HAP-1 (cell line): ENCODE measurements around the gene CYREN.
A peak's percentile ranks its signal among the peaks of the same experiment; 100 is the strongest.
"Not testable (repeated sequence)": the region's sequence is repeated elsewhere in the genome, so short reads cannot be mapped to it uniquely, and the experiment has no call there.

Experiments used
- DNase-seq, 2 experiments: peaks; one replicate each; pipeline ENCODE4 v3.0.0-alpha.2; 2016 to 2020; ENCODE audit warnings: low spot score in 2 of 2
- H3K27me3 ChIP-seq: fragments of 250-450 bp; sonication (Bioruptor Pico); 2 replicates; pipeline ENCODE4 v1.5.1; 2020; ENCODE audit warnings: low read depth, mild to moderate bottlenecking, moderate library complexity
- H3K36me3 ChIP-seq: fragments of 250-450 bp; sonication (Bioruptor Pico); replicated peaks from 2 replicates; pipeline ENCODE4 v1.5.1; 2020; ENCODE audit warnings: mild to moderate bottlenecking
- H3K4me1 ChIP-seq: fragments of 250-450 bp; sonication (Bioruptor Pico); 2 replicates; pipeline ENCODE4 v1.5.1; 2020; ENCODE audit warnings: mild to moderate bottlenecking
- H3K4me3 ChIP-seq: fragments of 250-450 bp; sonication (Bioruptor Pico); 2 replicates; pipeline ENCODE4 v1.5.1; 2020; ENCODE audit warnings: mild to moderate bottlenecking, moderate library complexity
- H3K9me3 ChIP-seq: fragments of 250-450 bp; sonication (Bioruptor Pico); 2 replicates; pipeline ENCODE4 v1.5.1; 2020; ENCODE audit warnings: mild to moderate bottlenecking, moderate library complexity
- in situ Hi-C: fragments of 300-500 bp; cut with MboI; formaldehyde crosslinking; loops from 3 replicates; pipeline ENCODE4 v1.14.3; 2020; ENCODE audit warnings: low sequenced_read_pairs, inconsistent platforms, mixed read lengths

Gene CYREN

GRCh38 chr7:135170274-135170997 is at the start of gene CYREN:
CYREN (minus strand) TSS chr7:135170707; CDS start chr7:135168922, 1,785 bp downstream.
- peaks cover 48% of the 10 kb centered on the region for H3K36me3 ChIP-seq
- no peaks in the 10 kb centered on the region for H3K9me3 ChIP-seq
- H3K4me1 ChIP-seq, result peaks cover 9% of the 10 kb centered on the region
- peak within 1 kb of the TSS; percentile 94 for H3K4me3 ChIP-seq
- no peaks in the 10 kb centered on the region for H3K27me3 ChIP-seq
- in situ Hi-C loops, result loop anchor here (25.0 kb wide), 1 partner anchor 183 kb away; the partner anchor contains the start of gene AGBL3
- DNase-seq, result peak; percentile 90 to 96

GRCh38 chr7:135217645-135218509 is 47.4 kb upstream of the CYREN start:
- Histone ChIP-seq H3K36me3 (no peaks in the 10 kb centered on the region), H3K27me3 (no peaks in the 10 kb centered on the region), H3K4me1 (peaks cover 10% of the 10 kb centered on the region), H3K4me3 (no peak overlapping the region), H3K9me3 (no peaks in the 10 kb centered on the region)
- no peak for DNase-seq
- in situ Hi-C loops, result no loop called here

GRCh38 chr7:135215698-135216097 is 45.2 kb upstream of the CYREN start:
- in situ Hi-C loops, result no loop called here
- no peaks in the 10 kb centered on the region for H3K36me3 ChIP-seq
- H3K4me3 ChIP-seq, result no peak overlapping the region
- no peaks in the 10 kb centered on the region for H3K27me3 ChIP-seq
- H3K4me1 ChIP-seq, result 0 out of 2 replicates have a peak, but pooled peaks cover 2% of the 10 kb centered on the region
- DNase-seq, result no peak
- H3K9me3 ChIP-seq, result no peaks in the 10 kb centered on the region

- Histone ChIP-seq H3K36me3 (no peaks in the 10 kb centered on the region), H3K9me3 (no peaks in the 10 kb centered on the region), H3K27me3 (no peaks in the 10 kb centered on the region), H3K4me1 (peaks cover 2% of the 10 kb centered on the region; the same call in 1 of the 2 replicates), H3K4me3 (no peak overlapping the region)
- in situ Hi-C loops, result no loop called here
- no peak for DNase-seq
Measured at GRCh38 chr7:135215180-135215579, 44.7 kb upstream of the CYREN start.

- no peak overlapping the region for H3K4me3 ChIP-seq
- H3K27me3 ChIP-seq, result no peaks in the 10 kb centered on the region
- H3K4me1 ChIP-seq, result peaks cover 6% of the 10 kb centered on the region; the same call in 1 of the 2 replicates
- H3K36me3 ChIP-seq, result no peaks in the 10 kb centered on the region
- in situ Hi-C loops, result no loop called here
- no peak for DNase-seq
- no peaks in the 10 kb centered on the region for H3K9me3 ChIP-seq
Measured at GRCh38 chr7:135213831-135214230, 43.3 kb upstream of the CYREN start.

GRCh38 chr7:135211946-135212685 is 41.6 kb upstream of the CYREN start:
- DNase-seq, H3K27me3 ChIP-seq, H3K4me1 ChIP-seq, H3K36me3 ChIP-seq, H3K9me3 ChIP-seq, in situ Hi-C loops: not testable (repeated sequence)
- peak overlapping the region; percentile 84 for H3K4me3 ChIP-seq

GRCh38 chr7:135211179-135211945 is 40.9 kb upstream of the CYREN start, which contains the start of gene WDR91:
WDR91 (minus strand) TSS chr7:135211526; CDS start chr7:135211502, 24 bp downstream.
- Histone ChIP-seq H3K4me1 (peaks cover 6% of the 10 kb centered on the region; the same call in 1 of the 2 replicates), H3K9me3 (no peaks in the 10 kb centered on the region), H3K4me3 (peak within 1 kb of the TSS; percentile 84), H3K27me3 (no peaks in the 10 kb centered on the region), H3K36me3 (no peaks in the 10 kb centered on the region)
- in situ Hi-C loops, result no loop called here
- peak; percentile 93 to 97 for DNase-seq

- DNase-seq, result no peak
- H3K4me1 ChIP-seq, result peaks cover 6% of the 10 kb centered on the region; the same call in 1 of the 2 replicates
- no peaks in the 10 kb centered on the region for H3K27me3 ChIP-seq
- H3K36me3 ChIP-seq, result no peaks in the 10 kb centered on the region
- in situ Hi-C loops, result no loop called here
- H3K9me3 ChIP-seq, result no peaks in the 10 kb centered on the region
- H3K4me3 ChIP-seq, result peak overlapping the region; percentile 84
Measured at GRCh38 chr7:135210888-135211178, 40.3 kb upstream of the CYREN start.

GRCh38 chr7:135209225-135209834 is 38.8 kb upstream of the CYREN start:
- no peaks in the 10 kb centered on the region for H3K27me3 ChIP-seq
- no peak for DNase-seq
- in situ Hi-C loops, result no loop called here
- no peaks in the 10 kb centered on the region; the same call in 1 of the 2 replicates for H3K36me3 ChIP-seq
- H3K4me1 ChIP-seq, result peaks cover 4% of the 10 kb centered on the region; the same call in 1 of the 2 replicates
- H3K9me3 ChIP-seq, result no peaks in the 10 kb centered on the region
- H3K4me3 ChIP-seq, result no peak overlapping the region

GRCh38 chr7:135208102-135208793 is 37.7 kb upstream of the CYREN start:
- DNase-seq, result no peak
- Histone ChIP-seq H3K9me3 (no peaks in the 10 kb centered on the region), H3K4me3 (no peak overlapping the region), H3K27me3 (no peaks in the 10 kb centered on the region), H3K4me1 (peaks cover 4% of the 10 kb centered on the region; the same call in 1 of the 2 replicates), H3K36me3 (no peaks in the 10 kb centered on the region; the same call in 1 of the 2 replicates)
- in situ Hi-C loops, result no loop called here

GRCh38 chr7:135207406-135208101 is 37.0 kb upstream of the CYREN start:
- Histone ChIP-seq H3K36me3 (peaks cover 1% of the 10 kb centered on the region; the same call in 1 of the 2 replicates), H3K9me3 (no peaks in the 10 kb centered on the region), H3K4me1 (peaks cover 4% of the 10 kb centered on the region; the same call in 1 of the 2 replicates), H3K4me3 (no peak overlapping the region), H3K27me3 (no peaks in the 10 kb centered on the region)
- in situ Hi-C loops, result no loop called here
- no peak for DNase-seq
